ENCODE measurements around the gene SLC25A28.
"Not testable (repeated sequence)": the region's sequence is repeated elsewhere in the genome, so short reads cannot be mapped to it uniquely, and the experiment has no call there.

SLC25A28 gene

GRCh38 chr10:99647601-99648151 is 27.4 kb upstream of the SLC25A28 start:
- DNase-seq (no peak), ATAC-seq (no peak)
- Mint-ChIP-seq H3K4me1 (no peaks in the 10 kb centered on the region), H3K27ac (no peak overlapping the region), H3K9me3 (peaks cover 4% of the 10 kb centered on the region), H3K27me3 (peaks cover 30% of the 10 kb centered on the region), H3K4me3 (no peak overlapping the region), H3K36me3 (ENCODE audit: low read depth) (no peaks in the 10 kb centered on the region)

GRCh38 chr10:99633832-99634231 is 13.6 kb upstream of the SLC25A28 start:
- ATAC-seq (no peak), DNase-seq (no peak)
- Mint-ChIP-seq H3K4me1 (no peaks in the 10 kb centered on the region), H3K27me3 (peaks cover 30% of the 10 kb centered on the region), H3K4me3 (no peak overlapping the region), H3K27ac (no peak overlapping the region), H3K36me3 (ENCODE audit: low read depth) (no peaks in the 10 kb centered on the region), H3K9me3 (no peaks in the 10 kb centered on the region)

GRCh38 chr10:99631496-99631895 is 11.3 kb upstream of the SLC25A28 start:
- no peak for DNase-seq
- no peak overlapping the region for H3K4me3 Mint-ChIP-seq
- no peak for ATAC-seq
- no peaks in the 10 kb centered on the region for H3K9me3 Mint-ChIP-seq
- peaks cover 21% of the 10 kb centered on the region for H3K27me3 Mint-ChIP-seq
- H3K4me1 Mint-ChIP-seq = no peaks in the 10 kb centered on the region
- no peaks in the 10 kb centered on the region for H3K36me3 Mint-ChIP-seq (ENCODE audit: low read depth)
- no peak overlapping the region for H3K27ac Mint-ChIP-seq

GRCh38 chr10:99630991-99631390 is 10.8 kb upstream of the SLC25A28 start:
- DNase-seq = no peak
- Mint-ChIP-seq H3K27ac (no peak overlapping the region), H3K4me1 (no peaks in the 10 kb centered on the region), H3K4me3 (no peak overlapping the region), H3K36me3 (ENCODE audit: low read depth) (no peaks in the 10 kb centered on the region), H3K9me3 (no peaks in the 10 kb centered on the region), H3K27me3 (peaks cover 17% of the 10 kb centered on the region)
- ATAC-seq = no peak

GRCh38 chr10:99630433-99630832 is 10.2 kb upstream of the SLC25A28 start:
- Mint-ChIP-seq H3K4me1 (no peaks in the 10 kb centered on the region), H3K9me3 (no peaks in the 10 kb centered on the region), H3K27me3 (peaks cover 12% of the 10 kb centered on the region), H3K36me3 (ENCODE audit: low read depth) (no peaks in the 10 kb centered on the region), H3K4me3 (no peak overlapping the region), H3K27ac (no peak overlapping the region)
- ATAC-seq = no peak
- no peak for DNase-seq

GRCh38 chr10:99629625-99629978 is 9.4 kb upstream of the SLC25A28 start:
- peaks cover 8% of the 10 kb centered on the region for H3K27me3 Mint-ChIP-seq
- no peaks in the 10 kb centered on the region for H3K9me3 Mint-ChIP-seq
- DNase-seq (no peak), ATAC-seq (no peak)
- H3K4me3 Mint-ChIP-seq = no peak overlapping the region
- no peaks in the 10 kb centered on the region for H3K4me1 Mint-ChIP-seq
- H3K36me3 Mint-ChIP-seq (ENCODE audit: low read depth) = no peaks in the 10 kb centered on the region
- no peak overlapping the region for H3K27ac Mint-ChIP-seq

- DNase-seq = no peak
Measured at GRCh38 chr10:99628923-99629624, 8.8 kb upstream of the SLC25A28 start.

GRCh38 chr10:99625124-99625523 is 4.9 kb upstream of the SLC25A28 start:
- H3K36me3 Mint-ChIP-seq (ENCODE audit: low read depth); H3K9me3 Mint-ChIP-seq; ATAC-seq; DNase-seq; H3K4me3 Mint-ChIP-seq; H3K27ac Mint-ChIP-seq; H3K27me3 Mint-ChIP-seq: not testable (repeated sequence)
- H3K4me1 Mint-ChIP-seq = peaks cover 13% of the 10 kb centered on the region

More at GRCh38 chr10:99628923-99629624, 8.8 kb upstream of the SLC25A28 start:
- Mint-ChIP-seq H3K4me1 (no peaks in the 10 kb centered on the region), H3K27me3 (peaks cover 3% of the 10 kb centered on the region), H3K4me3 (no peak overlapping the region), H3K27ac (no peak overlapping the region), H3K9me3 (no peaks in the 10 kb centered on the region), H3K36me3 (ENCODE audit: low read depth) (no peaks in the 10 kb centered on the region)
- no peak for ATAC-seq

- Mint-ChIP-seq H3K4me3 (no peak overlapping the region), H3K36me3 (ENCODE audit: low read depth) (peaks cover 5% of the 10 kb centered on the region), H3K4me1 (peaks cover 17% of the 10 kb centered on the region), H3K27ac (no peak overlapping the region), H3K27me3 (no peaks in the 10 kb centered on the region), H3K9me3 (no peaks in the 10 kb centered on the region)
- ATAC-seq = no peak
- DNase-seq = no peak
Measured at GRCh38 chr10:99623919-99624318, 3.7 kb upstream of the SLC25A28 start.

- Mint-ChIP-seq H3K4me3 (peak overlapping the region; percentile 79), H3K36me3 (ENCODE audit: low read depth) (peaks cover 14% of the 10 kb centered on the region), H3K27me3 (no peaks in the 10 kb centered on the region), H3K9me3 (no peaks in the 10 kb centered on the region), H3K4me1 (peaks cover 40% of the 10 kb centered on the region), H3K27ac (peak overlapping the region; percentile 91)
- ATAC-seq = no peak
- DNase-seq = no peak
Measured at GRCh38 chr10:99621454-99622251, 1.4 kb upstream of the SLC25A28 start.

- no peaks in the 10 kb centered on the region for H3K9me3 Mint-ChIP-seq
- peak overlapping the region; percentile 79 for H3K4me3 Mint-ChIP-seq
- DNase-seq = peak; percentile 87
- H3K4me1 Mint-ChIP-seq = peaks cover 47% of the 10 kb centered on the region
- peak overlapping the region; percentile 91 for H3K27ac Mint-ChIP-seq
- H3K36me3 Mint-ChIP-seq (ENCODE audit: low read depth) = peaks cover 17% of the 10 kb centered on the region
- H3K27me3 Mint-ChIP-seq = no peaks in the 10 kb centered on the region
- peak; percentile 95 for ATAC-seq
Measured at GRCh38 chr10:99620711-99621453, 643 bp upstream of the SLC25A28 start.

- Mint-ChIP-seq H3K27me3 (no peaks in the 10 kb centered on the region), H3K27ac (peak overlapping the region; percentile 91), H3K9me3 (no peaks in the 10 kb centered on the region), H3K4me1 (peaks cover 62% of the 10 kb centered on the region), H3K4me3 (peak overlapping the region; percentile 89), H3K36me3 (ENCODE audit: low read depth) (peaks cover 24% of the 10 kb centered on the region)
- ATAC-seq = no peak
- DNase-seq = no peak
Measured at GRCh38 chr10:99619090-99619800, 994 bp downstream of the SLC25A28 start.

- H3K36me3 Mint-ChIP-seq (ENCODE audit: low read depth) = peaks cover 24% of the 10 kb centered on the region
Measured at GRCh38 chr10:99617696-99618095, 2.5 kb downstream of the SLC25A28 start.

GRCh38 chr10:99615426-99615825 is 4.8 kb downstream of the SLC25A28 start:
- no peaks in the 10 kb centered on the region for H3K9me3 Mint-ChIP-seq
- no peak for DNase-seq
- peaks cover 60% of the 10 kb centered on the region for H3K4me1 Mint-ChIP-seq
- H3K27ac Mint-ChIP-seq = peak overlapping the region; percentile 68
- peak overlapping the region; percentile 28 for H3K4me3 Mint-ChIP-seq
- peaks cover 33% of the 10 kb centered on the region for H3K36me3 Mint-ChIP-seq (ENCODE audit: low read depth)
- ATAC-seq = peak; percentile 14
- H3K27me3 Mint-ChIP-seq = no peaks in the 10 kb centered on the region

More at GRCh38 chr10:99617696-99618095, 2.5 kb downstream of the SLC25A28 start:
- peak overlapping the region; percentile 23 for H3K27ac Mint-ChIP-seq
- no peak for DNase-seq
- peaks cover 64% of the 10 kb centered on the region for H3K4me1 Mint-ChIP-seq
- H3K27me3 Mint-ChIP-seq = no peaks in the 10 kb centered on the region
- peak overlapping the region; percentile 89 for H3K4me3 Mint-ChIP-seq
- no peaks in the 10 kb centered on the region for H3K9me3 Mint-ChIP-seq
- no peak for ATAC-seq

Measured in activated naive CD8-positive, alpha-beta T cell treated with anti-CD3 and anti-CD28 coated beads, Interleukin-2, amount 50 U/mL, for 24 hours (primary cell).